ENCODE measurements around the gene RAB6C.
"Not testable (repeated sequence)": the region's sequence is repeated elsewhere in the genome, so short reads cannot be mapped to it uniquely, and the experiment has no call there.

The RAB6C gene

GRCh38 chr2:129979629-129980155 lies at the start of gene RAB6C:
RAB6C (plus strand) TSS chr2:129979666; CDS start chr2:129980116, 450 bp downstream.
- DNase-seq (ENCODE audit: low read depth in 2 of 2): not testable (repeated sequence)

DNA sequence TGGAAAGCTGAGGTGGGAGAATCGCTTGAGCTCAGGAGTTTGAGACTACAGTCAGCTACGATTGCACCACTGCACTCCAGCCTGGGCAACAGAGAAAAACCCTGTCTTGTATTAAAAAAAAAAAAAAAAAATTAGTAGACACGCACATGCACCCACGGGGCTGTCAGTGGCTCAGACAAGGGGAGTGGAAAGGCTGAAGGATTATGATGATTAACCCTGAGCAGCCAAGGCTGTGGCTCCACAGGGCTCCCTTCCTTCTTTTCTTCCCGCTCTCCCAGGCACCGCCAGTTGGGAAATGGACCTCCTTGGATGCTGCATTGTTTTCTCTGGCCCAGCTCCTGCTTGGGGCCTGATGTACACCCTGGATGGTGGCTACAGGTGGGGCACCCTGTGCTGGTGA lies 49.0 kb upstream of the RAB6C start:
- no peak for DNase-seq (ENCODE audit: low read depth in 2 of 2)

DNA sequence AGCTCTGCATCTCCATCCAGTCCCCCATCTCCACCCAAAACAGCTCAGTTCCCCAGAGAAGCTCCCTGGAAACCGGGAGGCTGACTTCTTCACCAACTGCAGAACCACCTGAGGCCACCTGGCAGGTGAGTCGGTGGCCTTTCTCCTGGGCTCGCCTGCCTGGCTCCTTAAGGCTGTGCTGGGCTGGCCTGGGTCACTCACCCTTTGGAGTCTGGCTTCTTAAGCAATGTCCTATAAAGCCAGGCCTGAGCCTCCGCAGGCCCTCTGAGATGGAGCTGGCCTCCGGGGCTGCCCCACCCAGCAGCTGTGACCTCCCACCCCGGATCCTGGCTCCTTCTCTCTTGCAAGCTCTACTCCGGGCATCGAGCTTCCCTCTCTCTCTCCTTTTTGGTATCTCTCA lies 46.1 kb upstream of the RAB6C start:
- DNase-seq (ENCODE audit: low read depth in 2 of 2): not testable (repeated sequence)

DNA sequence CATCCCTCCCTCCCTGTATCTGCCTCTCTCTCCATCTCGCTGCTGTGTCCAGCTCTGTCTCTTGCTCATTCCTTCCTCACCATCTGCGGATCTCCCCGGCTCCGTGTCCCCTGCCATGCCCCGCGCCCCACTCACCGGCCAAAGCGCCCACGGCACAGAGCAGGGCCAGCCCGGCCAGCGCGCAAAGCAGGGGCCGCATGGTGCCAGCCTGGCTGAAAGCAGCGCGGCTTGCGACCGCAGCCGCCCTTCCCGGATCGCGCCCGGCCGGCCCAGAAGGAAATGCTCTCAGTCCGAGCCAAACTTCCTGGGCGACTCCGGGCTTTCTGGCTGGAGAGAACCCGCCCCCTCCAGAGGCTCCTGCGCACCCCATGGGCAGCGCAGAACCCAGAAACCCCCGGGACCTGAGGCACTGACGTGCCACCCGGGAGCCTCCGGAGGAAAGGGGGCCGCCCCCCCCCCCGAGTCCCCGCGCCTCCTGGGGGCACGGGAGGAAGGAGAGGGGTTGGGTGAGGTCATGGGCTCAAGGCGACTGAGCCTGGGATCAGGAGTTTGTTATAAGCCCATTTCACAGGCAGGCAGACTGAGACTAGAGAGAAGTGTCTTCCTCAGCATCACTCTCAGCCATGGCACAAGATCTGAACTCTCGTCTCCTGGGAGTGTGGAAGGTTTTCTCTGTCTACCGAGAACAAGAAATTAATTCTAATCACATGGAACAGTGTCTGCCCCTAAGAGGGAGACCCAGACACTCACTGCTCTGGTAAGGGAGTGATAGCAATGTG lies 45.2 kb upstream of the RAB6C start:
- DNase-seq (ENCODE audit: low read depth in 2 of 2): no peak

DNA sequence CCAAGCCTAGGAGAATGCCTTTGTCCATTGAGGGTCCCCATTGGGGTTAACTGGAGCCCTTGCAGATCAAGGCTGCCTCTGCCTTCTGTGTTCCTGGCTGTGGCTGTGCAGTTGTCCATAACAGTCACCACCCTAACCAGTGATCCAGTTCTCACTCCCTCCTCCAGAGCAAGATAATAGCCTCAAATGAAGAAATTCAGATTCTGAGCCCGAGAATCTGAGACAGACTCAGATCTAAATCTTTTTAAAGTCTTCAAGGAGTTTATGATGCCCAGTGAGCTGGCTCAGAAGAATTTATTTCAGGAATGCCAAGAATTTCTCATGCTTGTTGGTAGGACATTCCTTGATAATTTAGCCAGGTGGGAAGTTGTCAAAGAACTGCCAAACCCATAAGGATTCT lies 44.3 kb upstream of the RAB6C start:
- no peak for DNase-seq (ENCODE audit: low read depth in 2 of 2)

- DNase-seq (ENCODE audit: low read depth in 2 of 2): no peak
Measured at GRCh38 chr2:129936334-129936934, 43.0 kb upstream of the RAB6C start.

- not testable (repeated sequence) for DNase-seq (ENCODE audit: low read depth in 2 of 2)
Measured at GRCh38 chr2:129938850-129939471, 40.5 kb upstream of the RAB6C start.

GRCh38 chr2:129943456-129943855 lies 36.0 kb upstream of the RAB6C start:
- DNase-seq (ENCODE audit: low read depth in 2 of 2): not testable (repeated sequence)

- no peak for DNase-seq (ENCODE audit: low read depth in 2 of 2)
Measured at GRCh38 chr2:129945557-129945956, 33.9 kb upstream of the RAB6C start.

- DNase-seq (ENCODE audit: low read depth in 2 of 2): not testable (repeated sequence)
Measured at GRCh38 chr2:129947712-129948111, 31.8 kb upstream of the RAB6C start.

DNA sequence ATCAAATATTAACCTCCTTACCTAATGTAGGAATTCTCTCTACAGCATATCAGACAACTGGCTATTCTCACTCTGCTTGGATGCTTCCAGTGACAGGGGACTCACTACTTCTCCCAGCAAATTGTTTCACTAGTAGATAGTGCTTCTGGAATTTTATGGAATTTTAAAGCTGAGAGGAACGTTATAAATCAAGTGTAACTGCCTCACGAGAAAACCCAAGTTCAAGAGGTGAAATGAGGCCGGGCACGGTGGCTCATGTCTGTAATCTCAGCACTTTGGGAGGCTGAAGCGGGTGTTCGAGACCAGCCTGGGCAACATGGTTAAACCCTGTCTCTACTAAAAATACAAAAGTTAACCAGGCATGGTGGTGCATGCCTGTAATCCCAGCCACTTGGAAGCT lies 23.3 kb upstream of the RAB6C start:
- not testable (repeated sequence) for DNase-seq (ENCODE audit: low read depth in 2 of 2)

- DNase-seq (ENCODE audit: low read depth in 2 of 2): no peak
Measured at GRCh38 chr2:129957891-129958290, 21.6 kb upstream of the RAB6C start.

DNA sequence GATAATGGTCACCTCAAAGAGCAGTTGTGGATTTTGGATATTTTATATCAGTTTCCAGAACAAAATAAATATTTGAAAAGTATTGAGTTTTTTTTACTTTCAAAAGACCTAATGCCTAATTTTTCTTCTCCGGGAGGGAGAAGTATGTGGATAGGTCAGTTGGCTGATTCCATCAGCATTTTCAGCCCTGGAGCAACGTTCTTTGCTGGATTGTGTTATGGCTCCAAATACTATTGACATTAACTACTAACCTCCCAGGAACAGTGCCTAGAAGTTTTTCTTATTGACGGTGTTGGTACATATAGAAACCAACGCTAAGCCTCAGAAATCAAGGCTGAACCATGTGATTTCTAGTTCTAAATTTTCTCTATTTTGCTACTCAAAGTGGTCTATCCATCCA lies 20.7 kb upstream of the RAB6C start:
- DNase-seq (ENCODE audit: low read depth in 2 of 2): not testable (repeated sequence)

DNA sequence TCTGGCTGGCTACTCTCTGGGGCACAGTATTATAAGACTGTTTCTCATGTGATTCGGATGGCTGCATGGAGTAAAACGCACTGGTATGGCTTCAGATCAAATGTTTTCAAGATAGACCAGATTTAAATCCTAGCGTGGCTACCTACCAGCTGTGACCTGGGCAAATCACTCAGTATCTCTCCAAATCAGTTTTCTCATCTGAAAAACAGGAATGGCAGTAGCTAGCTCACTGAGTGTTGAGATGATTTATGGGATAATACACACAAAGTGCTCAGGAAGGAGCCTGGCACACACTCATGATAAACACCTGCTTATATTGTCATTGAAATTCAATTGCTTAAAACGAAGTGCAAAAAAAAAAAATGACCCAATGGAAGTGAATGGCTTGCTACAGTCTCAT lies 10.9 kb upstream of the RAB6C start:
- not testable (repeated sequence) for DNase-seq (ENCODE audit: low read depth in 2 of 2)

GRCh38 chr2:129975016-129975774 lies 4.3 kb upstream of the RAB6C start:
- no peak for DNase-seq (ENCODE audit: low read depth in 2 of 2)

GRCh38 chr2:129976969-129977368 lies 2.5 kb upstream of the RAB6C start:
- DNase-seq (ENCODE audit: low read depth in 2 of 2): not testable (repeated sequence)

- no peak for DNase-seq (ENCODE audit: low read depth in 2 of 2)
Measured at GRCh38 chr2:129977986-129978385, 1.5 kb upstream of the RAB6C start.

GRCh38 chr2:129980246-129980645 lies 780 bp downstream of the RAB6C start:
- DNase-seq (ENCODE audit: low read depth in 2 of 2): not testable (repeated sequence)

GRCh38 chr2:129981689-129982088 lies 2.2 kb downstream of the RAB6C start:
- DNase-seq (ENCODE audit: low read depth in 2 of 2): not testable (repeated sequence)

- no peak for DNase-seq (ENCODE audit: low read depth in 2 of 2)
Measured at GRCh38 chr2:129984426-129984825, 5.0 kb downstream of the RAB6C start.

- DNase-seq (ENCODE audit: low read depth in 2 of 2): not testable (repeated sequence)
Measured at GRCh38 chr2:129992415-129993006, 13.0 kb downstream of the RAB6C start.
